ENCODE measurements around the gene KAT8. TPM values are rescaled to one million over a fixed set of nuclear protein-coding genes. Genes with fewer than 3 reads are reported as not detected.
A peak's percentile ranks its signal among the peaks of the same experiment; 100 is the strongest.

KAT8 gene
- total RNA-seq, 1 donor from 2014 or later, result 60.3 TPM

DNA sequence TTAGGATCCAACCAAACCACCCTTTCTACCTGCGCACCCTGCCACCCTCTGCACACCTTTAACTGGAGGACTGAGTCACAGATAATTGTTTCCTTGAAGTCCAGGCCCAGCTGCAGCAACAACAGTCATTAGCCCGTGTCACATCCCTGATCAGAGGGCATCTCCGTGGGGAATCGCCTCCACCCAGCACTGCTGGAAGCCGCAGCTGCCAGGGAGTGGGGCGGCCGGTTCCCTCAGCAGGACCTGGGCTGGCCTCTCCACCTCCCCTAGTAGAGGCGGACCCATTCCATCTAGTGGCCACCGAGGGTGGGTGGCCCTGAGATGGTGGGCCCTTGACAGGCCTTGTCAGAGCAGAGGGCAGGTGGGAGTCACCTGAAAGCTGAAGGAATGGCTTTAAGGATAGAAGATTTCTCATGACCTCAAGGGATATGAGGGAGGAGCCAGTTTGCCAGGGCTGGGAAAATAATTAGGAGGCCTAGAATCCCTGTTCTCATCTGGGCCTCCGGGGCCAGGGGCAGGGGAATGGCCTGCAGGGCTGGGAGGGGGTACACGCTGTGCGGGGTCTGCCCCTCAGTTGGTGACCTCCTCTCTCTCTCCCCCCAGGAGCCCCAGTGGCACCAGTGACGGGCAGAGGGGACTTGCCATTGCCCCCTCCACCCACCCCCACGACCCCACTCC lies 35.0 kb upstream of the KAT8 start:
- ATAC-seq (ENCODE audit: poor library complexity) (no peak), DNase-seq (no peak)
- intact Hi-C loops (cut with DNase I), result no loop called here

DNA sequence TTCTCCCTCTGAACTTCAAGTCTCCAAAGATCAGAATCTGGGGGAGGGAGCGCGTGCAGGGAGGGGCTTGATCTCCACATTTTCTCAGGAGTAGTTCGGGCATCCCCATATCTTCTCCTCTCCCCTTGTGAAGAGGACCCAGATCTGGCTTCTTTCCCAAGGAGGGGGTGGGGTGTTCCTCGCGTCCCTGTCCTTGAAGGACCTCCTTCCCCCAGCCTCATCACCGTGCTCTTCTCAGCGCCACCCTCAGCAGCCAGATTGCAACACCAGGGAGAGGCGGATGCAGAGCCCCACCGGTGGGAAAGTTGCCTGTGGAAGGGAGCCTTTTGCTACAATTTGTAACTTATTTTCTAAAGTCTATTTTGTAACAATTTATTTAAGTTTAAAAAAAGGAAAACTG lies 34.4 kb upstream of the KAT8 start:
- DNase-seq (no peak), ATAC-seq (ENCODE audit: poor library complexity) (no peak)
- intact Hi-C loops (cut with DNase I), result no loop called here

DNA sequence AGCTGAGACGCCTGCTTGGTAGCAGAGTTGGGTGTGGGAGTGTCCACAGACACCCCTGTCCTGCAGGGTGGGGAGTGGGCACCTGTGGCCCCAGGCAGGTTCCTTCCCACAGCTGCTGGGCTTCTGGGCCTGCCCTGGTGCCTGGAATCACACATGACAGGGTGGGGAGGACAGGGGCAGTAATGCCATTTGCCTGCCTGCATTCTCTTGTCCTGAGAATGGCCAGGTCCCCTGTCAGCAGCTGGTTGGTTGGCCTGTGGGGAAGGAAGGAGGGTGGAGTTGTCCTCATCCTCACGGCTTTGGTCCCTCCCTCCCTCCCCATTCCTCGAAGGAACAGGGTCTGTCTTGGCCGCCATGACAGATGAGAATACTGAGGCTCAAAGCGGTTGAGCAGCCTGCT lies 33.9 kb upstream of the KAT8 start:
- intact Hi-C loops (cut with DNase I), result no loop called here
- DNase-seq (no peak), ATAC-seq (ENCODE audit: poor library complexity) (no peak)

DNA sequence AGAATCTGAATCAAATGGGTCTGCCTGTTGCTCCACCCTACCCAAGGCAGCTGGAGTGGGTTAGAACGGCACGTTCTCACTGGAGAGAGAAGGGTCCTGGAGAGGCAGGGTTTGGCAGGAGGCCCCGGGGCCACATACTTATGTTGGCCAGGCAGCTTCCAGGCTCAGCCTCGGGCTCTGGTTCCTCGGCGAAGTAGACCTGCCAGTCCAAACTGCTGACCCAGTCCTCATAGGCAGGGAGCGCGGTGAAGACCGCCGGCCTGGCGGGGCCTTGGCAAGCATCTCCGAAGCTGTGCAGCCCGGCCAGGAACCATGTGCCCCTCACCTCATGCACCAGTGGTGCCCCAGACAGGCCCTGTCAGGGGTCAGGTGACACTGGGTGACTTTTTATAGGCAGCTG lies 33.5 kb upstream of the KAT8 start:
- DNase-seq, result no peak
- ATAC-seq (ENCODE audit: poor library complexity), result no peak
- intact Hi-C loops (cut with DNase I), result no loop called here

DNA sequence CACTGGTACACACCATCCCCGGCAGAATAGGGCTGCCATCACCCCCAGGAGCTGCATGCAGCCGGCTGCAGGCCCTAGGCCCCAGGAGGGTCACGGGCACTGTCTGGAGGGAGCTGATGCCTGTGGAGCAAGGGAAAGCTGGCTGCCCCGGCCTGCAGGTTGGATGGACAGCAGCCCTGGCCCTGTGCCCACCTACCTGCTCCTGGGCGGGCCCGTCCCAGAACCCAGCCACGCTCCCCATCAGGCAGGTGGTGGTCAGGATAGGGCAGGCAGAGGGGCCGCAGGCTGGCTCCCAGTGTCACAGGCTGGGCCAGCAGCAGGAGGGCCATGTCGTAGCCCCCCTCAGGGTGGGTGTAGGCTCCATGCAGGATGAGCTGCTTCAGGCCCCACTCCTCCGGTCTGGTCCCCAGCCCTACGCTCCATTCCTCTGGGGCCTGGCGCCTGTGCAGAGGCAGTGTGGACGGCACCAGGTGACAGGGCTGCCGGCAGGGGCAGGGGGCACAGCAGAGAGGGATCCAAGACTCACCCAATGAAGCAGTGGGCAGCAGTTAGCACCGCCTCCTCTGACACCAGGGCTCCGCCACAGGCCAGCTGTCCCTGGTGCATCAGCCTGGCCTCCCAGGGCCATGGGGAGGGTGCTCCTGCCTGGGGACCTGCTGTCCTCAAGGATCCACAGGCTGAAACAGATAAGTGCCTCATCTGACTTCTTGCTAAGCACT lies 32.7 kb upstream of the KAT8 start:
- no peak for DNase-seq
- ATAC-seq (ENCODE audit: poor library complexity), result no peak
- intact Hi-C loops (cut with DNase I), result no loop called here

DNA sequence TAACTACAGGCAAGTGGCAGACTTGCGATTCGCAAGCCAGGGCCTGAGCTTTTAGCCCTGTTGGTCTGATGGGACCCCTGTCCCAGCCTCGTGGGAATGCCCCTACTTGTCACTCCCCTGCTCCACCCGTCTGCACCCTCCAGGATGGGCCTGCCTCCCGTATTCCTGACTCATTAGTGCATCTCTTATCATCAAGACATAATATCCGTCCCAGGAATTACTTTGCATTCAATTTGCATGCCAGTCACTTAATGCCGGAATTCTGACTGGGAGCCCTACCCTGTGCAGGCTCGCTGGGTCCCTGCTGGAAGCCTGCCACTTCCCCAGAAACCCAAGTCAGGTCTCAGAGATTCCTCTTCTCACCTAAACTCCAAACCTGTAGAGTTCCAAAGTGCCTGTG lies 32.1 kb upstream of the KAT8 start:
- ATAC-seq (ENCODE audit: poor library complexity), result no peak
- intact Hi-C loops (cut with DNase I), result no loop called here

DNA sequence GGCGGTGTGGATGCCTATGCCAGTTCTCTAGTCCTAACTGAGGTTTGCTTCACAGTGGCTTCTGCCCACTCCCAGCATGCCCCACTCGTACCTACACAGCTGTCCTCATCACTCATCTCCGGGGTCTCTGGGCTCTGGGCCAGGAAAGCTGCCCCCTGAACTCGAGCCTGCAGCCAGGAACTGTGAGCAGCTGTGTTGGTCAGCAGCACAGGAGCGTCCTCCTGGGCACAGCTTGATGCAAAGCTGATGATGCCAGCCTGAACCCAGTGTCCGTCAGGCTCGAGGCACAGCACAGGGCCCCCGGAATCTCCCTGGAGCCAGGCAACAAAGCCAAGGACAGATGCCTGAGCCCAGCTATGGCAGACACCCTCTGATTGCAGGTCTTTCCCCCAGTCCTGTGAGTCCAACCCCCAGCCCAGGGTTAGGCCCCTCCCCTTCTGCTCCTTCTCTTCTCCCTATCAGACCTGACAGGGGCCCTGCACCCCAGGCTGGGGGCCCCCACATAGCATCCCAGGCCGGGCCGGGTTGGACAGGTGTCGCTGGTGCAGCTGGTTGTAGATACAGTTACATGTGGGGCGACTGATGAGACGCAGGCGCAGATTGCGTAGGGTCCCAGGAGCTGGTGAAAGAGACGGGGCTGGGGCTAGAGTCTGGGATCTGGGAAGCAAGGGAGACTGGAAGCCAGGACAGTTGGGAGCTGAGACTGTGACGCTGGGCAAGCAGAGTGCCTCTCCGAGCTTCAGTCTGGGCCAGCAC lies 31.4 kb upstream of the KAT8 start:
- DNase-seq (no peak), ATAC-seq (ENCODE audit: poor library complexity) (no peak)
- intact Hi-C loops (cut with DNase I), result no loop called here

More for the DNA sequence above, 32.1 kb upstream of the KAT8 start:
- no peak for DNase-seq

DNA sequence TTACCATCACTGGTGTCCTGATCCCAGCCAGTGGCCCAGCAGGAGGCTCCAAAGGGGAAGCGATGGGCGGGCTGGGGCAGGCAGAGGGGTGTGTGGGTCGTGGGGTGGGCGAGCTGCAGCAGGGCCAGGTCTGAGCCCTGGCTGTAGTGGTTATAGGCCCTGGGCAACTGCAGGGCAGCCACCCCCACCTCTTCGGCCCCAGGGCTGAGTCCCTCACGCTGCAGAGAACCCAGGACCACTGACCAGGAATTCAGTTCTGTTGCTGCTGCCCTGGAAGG lies 30.9 kb upstream of the KAT8 start:
- DNase-seq, result no peak
- intact Hi-C loops (cut with DNase I), result no loop called here
- ATAC-seq (ENCODE audit: poor library complexity), result no peak

DNA sequence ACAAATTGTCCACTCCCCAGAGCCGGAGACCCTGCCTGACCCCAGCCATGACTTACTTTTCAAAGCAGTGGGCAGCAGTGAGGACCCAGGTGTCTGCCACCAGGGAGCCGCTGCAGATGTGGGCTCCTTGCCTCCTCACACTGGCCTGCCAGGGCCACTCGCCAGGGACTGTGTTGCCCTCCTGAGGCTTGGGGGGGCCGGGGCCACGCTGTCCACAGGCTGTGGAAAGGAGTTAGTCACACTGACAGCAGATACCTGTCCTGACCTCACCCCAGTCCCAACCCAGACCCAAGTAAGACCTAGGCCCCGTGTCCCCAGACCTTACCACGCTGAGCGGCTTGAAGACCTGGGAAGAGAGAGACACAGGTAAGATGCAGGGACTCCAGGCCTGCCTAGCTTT lies 30.0 kb upstream of the KAT8 start:
- no peak for DNase-seq
- intact Hi-C loops (cut with DNase I), result no loop called here

DNA sequence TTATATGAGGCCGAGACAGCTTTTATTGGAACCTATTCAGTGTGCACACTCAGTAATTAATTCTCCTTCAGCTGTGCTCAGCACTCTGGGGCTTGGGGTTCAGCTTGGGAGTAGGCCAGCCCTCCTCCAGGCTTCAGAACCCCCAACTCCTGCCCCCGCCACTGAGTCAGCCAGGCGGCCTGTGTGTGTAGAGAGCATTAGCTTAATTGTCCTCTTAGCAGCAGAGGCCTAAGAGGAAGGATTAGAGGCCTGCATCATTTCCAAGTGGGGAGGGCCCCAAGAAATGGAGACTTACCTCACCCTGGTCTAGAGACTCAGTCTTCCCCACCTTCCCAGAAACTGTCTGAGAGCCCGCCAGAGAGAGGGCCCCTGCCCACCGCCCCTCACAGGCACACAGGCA lies 29.5 kb upstream of the KAT8 start:
- ATAC-seq (ENCODE audit: poor library complexity) (no peak), DNase-seq (no peak)
- intact Hi-C loops (cut with DNase I), result no loop called here

More for the DNA sequence above, 30.0 kb upstream of the KAT8 start:
- ATAC-seq (ENCODE audit: poor library complexity), result no peak

DNA sequence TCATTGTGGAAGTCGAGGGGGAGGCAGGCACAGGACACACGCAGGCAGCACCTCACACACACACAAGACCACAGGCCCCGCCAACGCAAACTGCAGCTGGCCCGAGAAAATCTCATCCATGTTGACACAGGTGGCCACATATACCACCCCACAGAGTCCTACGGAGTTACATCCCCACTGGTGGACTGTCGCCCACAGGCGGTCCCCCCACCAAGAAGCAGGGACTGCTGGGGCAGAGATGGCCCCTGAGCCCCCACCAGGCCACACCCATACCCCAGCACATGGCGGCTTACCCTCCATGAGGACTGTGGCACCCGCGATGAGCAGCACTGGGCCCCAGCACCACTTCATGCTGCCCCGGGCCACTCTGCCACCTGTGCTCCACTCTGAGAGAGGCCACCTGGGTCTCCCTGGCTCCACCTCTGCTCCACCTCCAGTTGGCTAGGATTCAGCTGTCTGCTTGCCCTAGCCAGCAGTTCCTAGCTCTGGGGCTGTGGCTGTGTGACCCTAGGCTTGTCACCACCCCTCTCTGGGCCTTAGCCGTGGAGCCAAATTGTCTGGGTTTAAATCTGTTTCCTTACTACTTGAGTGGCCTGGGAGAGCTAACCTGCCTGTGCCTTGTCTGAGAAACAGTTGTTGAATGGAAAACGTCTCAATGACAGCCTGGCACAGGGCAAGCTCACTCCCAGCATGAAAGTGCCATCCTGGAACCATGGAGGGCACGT lies 28.8 kb upstream of the KAT8 start, which contains the start of gene PRSS53:
Gene PRSS53, minus strand, starts transcription at position 485 of the 725 bp plus-strand sequence. Its CDS starts 134 bp downstream, at position 351.
- no peak for DNase-seq
- no peak for ATAC-seq (ENCODE audit: poor library complexity)
- intact Hi-C loops (cut with DNase I), result no loop called here

DNA sequence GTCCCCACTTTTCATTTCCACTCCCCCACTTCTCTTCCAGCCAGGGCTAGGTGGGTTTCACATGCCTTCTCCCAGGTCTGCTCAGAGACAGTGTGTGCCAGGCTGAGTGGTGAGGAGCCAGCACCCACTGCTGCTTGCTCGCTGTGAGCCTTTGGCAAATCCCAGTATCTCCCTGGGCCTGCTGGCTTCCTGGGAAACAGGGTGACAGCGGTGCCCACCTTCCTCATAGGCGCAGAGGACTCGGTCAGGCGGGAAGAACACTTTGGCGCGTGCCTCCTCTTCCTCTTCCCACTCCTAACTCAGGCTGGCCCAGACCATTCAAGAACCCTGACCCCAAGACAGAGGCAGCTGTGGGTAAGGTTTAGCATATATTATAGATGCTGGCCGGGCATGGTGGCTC lies 28.3 kb upstream of the KAT8 start:
- DNase-seq (no peak), ATAC-seq (ENCODE audit: poor library complexity) (no peak)
- intact Hi-C loops (cut with DNase I), result no loop called here

DNA sequence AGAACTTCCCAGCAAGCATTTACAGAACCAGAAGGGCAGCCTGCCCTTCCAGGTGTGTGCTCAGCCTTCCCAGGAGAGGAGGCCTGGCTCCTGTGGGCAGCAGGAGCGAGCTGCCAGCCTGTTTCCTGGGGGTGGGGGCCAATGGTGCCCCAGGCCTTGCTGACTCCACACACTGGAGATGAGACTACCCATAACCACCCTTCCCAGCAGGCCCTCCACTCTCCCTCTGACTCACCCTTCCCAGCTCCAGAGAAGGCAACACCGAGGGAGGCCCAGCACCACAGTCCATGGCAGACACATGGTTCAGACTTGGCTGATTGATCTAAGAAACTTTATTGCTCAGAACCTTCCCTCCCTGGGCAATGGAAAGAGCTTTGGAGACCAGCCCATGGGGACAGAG lies 26.9 kb upstream of the KAT8 start:
- no peak for DNase-seq
- intact Hi-C loops (cut with DNase I), result no loop called here
- ATAC-seq (ENCODE audit: poor library complexity), result no peak

DNA sequence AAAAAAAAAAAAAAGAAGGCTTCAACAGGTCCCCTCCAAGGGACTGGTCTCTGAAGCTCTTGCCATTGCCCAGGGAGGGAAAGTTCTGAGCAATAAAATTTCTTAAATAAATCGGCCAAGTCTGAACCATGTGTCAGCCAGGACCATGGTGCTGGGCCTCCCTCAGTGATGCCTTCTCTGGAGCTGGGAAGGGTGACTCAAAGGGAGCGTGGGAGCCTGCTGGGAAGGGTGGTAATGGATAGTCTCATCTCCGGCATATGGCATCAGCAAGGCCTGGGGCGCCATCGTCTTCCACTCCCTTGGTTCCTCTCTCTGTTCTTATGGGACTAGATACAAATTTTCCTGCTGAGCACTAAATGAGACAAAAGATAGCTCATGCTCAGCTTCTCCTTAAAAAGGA lies 25.1 kb upstream of the KAT8 start:
- intact Hi-C loops (cut with DNase I), result no loop called here
- DNase-seq (no peak), ATAC-seq (ENCODE audit: poor library complexity) (no peak)

DNA sequence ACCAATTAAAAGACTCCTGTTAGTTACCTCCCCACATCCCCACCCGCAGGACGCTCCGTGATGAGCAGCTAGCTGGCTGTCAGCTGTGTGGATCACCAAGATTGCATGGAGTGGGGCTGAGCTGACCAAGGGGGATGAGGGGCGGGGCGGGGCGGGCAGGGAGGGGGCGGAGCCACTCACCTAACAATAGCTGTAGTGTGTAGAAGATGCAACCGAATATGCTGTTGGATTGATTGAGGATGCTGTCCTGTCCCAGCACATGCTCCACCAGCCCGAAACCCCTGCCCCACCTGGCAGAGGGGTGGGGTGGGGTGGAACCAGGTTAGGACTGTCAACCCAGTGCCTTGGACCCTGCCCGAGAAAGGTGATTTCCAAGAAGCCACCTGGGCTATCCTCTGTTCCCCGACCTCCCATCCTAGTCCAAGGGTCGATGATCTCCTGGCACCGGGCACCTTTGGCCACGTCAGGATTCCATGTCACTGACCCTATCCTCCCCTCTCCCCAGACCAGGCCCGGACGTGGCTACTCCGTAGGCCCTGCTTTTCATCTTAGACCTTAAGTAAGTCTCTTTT lies 24.2 kb upstream of the KAT8 start:
- intact Hi-C loops (cut with DNase I), result no loop called here
- no peak for ATAC-seq (ENCODE audit: poor library complexity)
- no peak for DNase-seq

DNA sequence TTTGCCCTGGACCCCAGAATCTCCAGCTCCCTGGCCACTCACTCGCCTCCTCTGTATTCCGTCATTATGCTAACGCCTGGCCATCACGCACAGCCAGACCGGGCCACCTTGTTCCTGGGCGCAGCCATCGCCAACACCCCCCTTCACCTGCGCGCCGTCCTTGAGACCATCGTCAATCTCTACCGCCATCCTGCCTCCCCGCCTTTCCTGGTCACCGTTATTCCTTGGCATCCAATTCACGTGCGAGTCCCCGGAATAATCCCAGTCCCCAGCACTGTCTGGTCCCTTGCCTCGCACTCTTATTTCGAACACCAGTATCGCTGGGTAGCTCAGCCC lies 23.4 kb upstream of the KAT8 start:
- DNase-seq (peak; percentile 51), ATAC-seq (ENCODE audit: poor library complexity) (peak; percentile 21)
- intact Hi-C loops (cut with DNase I), result no loop called here

DNA sequence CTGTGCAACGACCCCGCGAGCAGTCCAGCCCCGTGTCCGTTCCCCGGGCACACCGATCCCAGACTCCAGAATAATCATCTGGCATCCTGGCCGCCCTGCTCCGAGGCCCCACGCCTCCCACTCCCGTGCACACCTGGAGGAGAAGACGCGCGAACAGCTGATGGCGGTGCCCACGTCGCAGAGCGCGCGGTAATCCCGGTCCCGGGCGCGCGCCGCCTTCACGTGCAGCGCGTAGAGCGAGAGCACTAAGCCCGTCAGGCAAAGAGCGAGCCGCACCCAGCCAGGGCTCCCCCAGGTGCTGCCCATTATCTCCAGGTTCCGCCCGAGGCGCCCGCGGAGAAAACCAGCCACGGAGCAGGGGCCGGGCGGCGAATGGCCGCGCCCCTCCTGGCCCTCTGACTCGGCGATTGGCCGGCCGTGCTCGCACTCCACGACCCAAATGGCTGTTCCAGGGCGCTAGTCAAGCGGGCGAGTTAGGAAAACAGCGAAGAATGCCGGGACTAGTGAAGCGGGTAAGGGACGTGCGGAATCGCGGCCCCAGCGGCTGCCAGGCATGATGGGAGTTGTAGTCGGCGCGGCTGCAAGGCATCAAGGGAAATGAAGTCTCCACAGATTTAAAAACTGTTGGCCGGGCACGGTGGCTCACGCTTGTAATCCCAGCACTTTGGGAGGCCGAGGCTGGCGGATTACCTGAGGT lies 22.9 kb upstream of the KAT8 start, which contains the start of gene VKORC1:
Gene VKORC1, minus strand, starts transcription at position 374 of the 697 bp plus-strand sequence. Its CDS starts 68 bp downstream, at position 306.
- DNase-seq, result peak; percentile 98
- ATAC-seq (ENCODE audit: poor library complexity), result peak; percentile 97
- intact Hi-C loops (cut with DNase I), result no loop called here

DNA sequence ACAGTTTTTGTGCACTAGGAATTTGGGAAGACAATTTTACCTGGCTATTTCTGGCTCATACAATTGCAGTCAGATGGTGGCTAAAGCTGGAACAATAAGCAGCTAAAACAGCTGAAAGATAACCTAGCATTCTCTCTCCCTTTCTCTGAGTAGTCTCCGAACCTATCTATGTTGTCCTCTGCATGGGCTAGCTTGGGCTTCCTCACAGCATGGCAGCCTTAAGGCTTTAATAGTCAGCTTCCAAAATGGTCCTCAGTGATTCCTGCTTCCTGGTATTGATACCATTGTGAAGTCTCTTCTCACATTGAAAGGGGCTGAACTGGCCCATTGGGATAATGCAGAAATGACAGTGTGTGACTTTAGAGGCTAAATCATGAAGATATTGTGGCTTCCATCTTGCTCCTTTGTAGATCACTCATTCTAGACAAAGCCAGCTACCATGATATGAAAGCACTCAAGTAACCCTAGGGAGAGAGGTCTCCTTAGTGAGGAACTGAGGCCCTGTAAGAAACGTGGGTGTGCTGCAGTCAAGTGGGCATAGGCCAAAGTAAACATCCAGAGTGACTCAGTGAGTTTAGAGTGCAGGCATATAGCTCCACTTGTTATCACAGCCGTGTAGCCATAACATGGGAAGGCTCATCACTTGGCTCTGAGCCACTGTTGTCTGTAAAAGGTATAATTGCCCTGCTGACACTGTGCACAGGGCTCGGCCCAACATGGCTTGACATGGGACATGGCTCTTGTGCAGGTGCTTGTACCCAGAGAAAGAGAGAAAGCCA lies 17.4 kb upstream of the KAT8 start:
- ATAC-seq (ENCODE audit: poor library complexity), result no peak
- intact Hi-C loops (cut with DNase I), result no loop called here

More for the DNA sequence above, 17.4 kb upstream of the KAT8 start:
- DNase-seq, result no peak

Measured in Right ventricle myocardium superior (tissue), 1 donor.